IMR-90 (cell line): ENCODE data around the gene RNF212B. TPM values are rescaled to one million over a fixed set of nuclear protein-coding genes. Genes with fewer than 3 reads are reported as not detected.

Experiments
- ATAC-seq: fragments of 200-7000 bp; cut with Tn5 transposase; 2 replicates; pipeline ENCODE4 v1.9.1; 2020; ENCODE audit warnings: low read depth, mild to moderate bottlenecking, moderate library complexity
- BruUV-seq: library from RNA; stranded (reverse); fragments of 400-500 nt; replicated peaks from 2 replicates; lab custom pipeline; 2021; lab: Mats Ljungman, UMichigan
- CTCF ChIA-PET: fragments of 300-600 bp; formaldehyde crosslinking; extraction: SDS; loops from one replicate; lab custom pipeline; 2021; ENCODE audit warnings: antibody characterized with exemption; lab: Yijun Ruan, JAX
- POLR2A ChIA-PET: fragments of 300-600 bp; sonication (Branson Sonifier 250); formaldehyde crosslinking; loops from one replicate; lab custom pipeline; 2022; ENCODE audit warnings: antibody characterized with exemption; ENCODE audit not compliant: unreplicated experiment; lab: Charles Lee
- DNase-seq: peaks from one replicate; pipeline ENCODE4 v3.0.0; 2013
- H2AFZ ChIP-seq: replicated peaks from 2 replicates; pipeline ENCODE3; 2013; ENCODE audit warnings: low read length, mild to moderate bottlenecking; ENCODE audit not compliant: poor library complexity
- H2AK5ac ChIP-seq: 2 replicates; pipeline ENCODE4 v1.6.1; 2013; ENCODE audit warnings: low read depth, low read length, inconsistent platforms
- H2AK9ac ChIP-seq: replicated peaks from 2 replicates; pipeline ENCODE3; 2013; ENCODE audit warnings: mild to moderate bottlenecking, low read depth, low read length, moderate library complexity; ENCODE audit not compliant: poor library complexity
- H2BK120ac ChIP-seq: 2 replicates; pipeline ENCODE4 v1.6.1; 2013; ENCODE audit warnings: low read depth, low read length, inconsistent platforms
- H2BK15ac ChIP-seq: 3 replicates; pipeline ENCODE4 v1.6.1; 2013; ENCODE audit warnings: low read depth, low read length, inconsistent platforms
- H2BK20ac ChIP-seq: 2 replicates; pipeline ENCODE4 v1.6.1; 2013; ENCODE audit warnings: low read depth, mild to moderate bottlenecking, inconsistent platforms, low read length, moderate library complexity
- H2BK5ac ChIP-seq: 2 replicates; pipeline ENCODE4 v1.6.1; 2013; ENCODE audit warnings: mild to moderate bottlenecking, low read depth, low read length, inconsistent platforms; ENCODE audit not compliant: poor library complexity, severe bottlenecking
- H3K14ac ChIP-seq: replicated peaks from 2 replicates; pipeline ENCODE4 v1.6.1; 2013; ENCODE audit warnings: low read depth, low read length, inconsistent platforms
- H3K18ac ChIP-seq: 2 replicates; pipeline ENCODE4 v1.6.1; 2013; ENCODE audit warnings: low read depth, low read length, control low read depth
- H3K23ac ChIP-seq: 2 replicates; pipeline ENCODE4 v1.6.1; 2013; ENCODE audit warnings: low read depth, low read length, inconsistent platforms
- H3K27ac ChIP-seq: 2 replicates; pipeline ENCODE4 v1.5.1; 2013; ENCODE audit warnings: mild to moderate bottlenecking, control low read depth, low read length; ENCODE audit not compliant: insufficient read depth
- H3K27me3 ChIP-seq: 2 replicates; pipeline ENCODE4 v1.6.1; 2013; ENCODE audit warnings: low read length; ENCODE audit not compliant: control insufficient read depth, insufficient read depth
- H3K36me3 ChIP-seq: 2 replicates; pipeline ENCODE4 v1.6.1; 2013; ENCODE audit warnings: low read length, mixed read lengths; ENCODE audit not compliant: control insufficient read depth, insufficient read depth
- H3K4ac ChIP-seq: 2 replicates; pipeline ENCODE4 v1.6.1; 2013; ENCODE audit warnings: low read depth, low read length, inconsistent platforms
- H3K4me1 ChIP-seq: 2 replicates; pipeline ENCODE4 v1.6.1; 2013; ENCODE audit warnings: low read length, mixed read lengths; ENCODE audit not compliant: control insufficient read depth, insufficient read depth
- H3K4me2 ChIP-seq: 2 replicates; pipeline ENCODE4 v1.6.1; 2013; ENCODE audit warnings: low read depth, mild to moderate bottlenecking, control low read depth, low read length, moderate library complexity
- H3K4me3 ChIP-seq: 2 replicates; pipeline ENCODE4 v1.5.1; 2013; ENCODE audit warnings: low read depth, mild to moderate bottlenecking, control low read depth, low read length, moderate library complexity; ENCODE audit not compliant: insufficient read depth
- H3K56ac ChIP-seq: 2 replicates; pipeline ENCODE4 v1.6.1; 2013; ENCODE audit warnings: low read length, inconsistent platforms; ENCODE audit not compliant: insufficient read depth; ENCODE audit errors: extremely low read depth
- H3K79me1 ChIP-seq, 2 experiments: 2 replicates each; pipeline ENCODE4 v1.6.1; 2013; ENCODE audit warnings: low read length in 2 of 2, inconsistent platforms in 1 of 2, low read depth in 1 of 2
- H3K9ac ChIP-seq: 2 replicates; pipeline ENCODE4 v1.6.1; 2013; ENCODE audit warnings: low read depth, low read length, control low read depth
- H3K9me1 ChIP-seq: 2 replicates; pipeline ENCODE4 v1.6.1; 2013; ENCODE audit warnings: low read length, inconsistent platforms; ENCODE audit not compliant: insufficient read depth
- H3K9me3 ChIP-seq: 2 replicates; pipeline ENCODE4 v1.6.1; 2013; ENCODE audit warnings: low read length; ENCODE audit not compliant: control insufficient read depth, insufficient read depth
- H4K20me1 ChIP-seq: 2 replicates; pipeline ENCODE4 v1.6.1; 2013; ENCODE audit warnings: low read length, inconsistent platforms; ENCODE audit not compliant: insufficient read depth
- H4K5ac ChIP-seq: 2 replicates; pipeline ENCODE4 v1.6.1; 2013; ENCODE audit warnings: mild to moderate bottlenecking, low read depth, low read length, control low read depth
- H4K8ac ChIP-seq, 2 experiments: 2 replicates each; pipeline ENCODE4 v1.6.1; 2013; ENCODE audit warnings: low read depth in 2 of 2, low read length in 2 of 2, control low read depth in 1 of 2, inconsistent platforms in 1 of 2
- H4K91ac ChIP-seq: 2 replicates; pipeline ENCODE4 v1.6.1; 2013; ENCODE audit warnings: low read depth, low read length, inconsistent platforms; ENCODE audit not compliant: insufficient read depth
- BHLHE40 ChIP-seq: fragments of 150-350 bp; IDR thresholded peaks from 2 replicates; pipeline ENCODE4 v1.6.1; 2016; ENCODE audit warnings: mild to moderate bottlenecking, low read depth, low read length
- CEBPB ChIP-seq: IDR thresholded peaks from 2 replicates; pipeline ENCODE4 v1.6.1; 2012; ENCODE audit warnings: low read depth, low read length, improper control_type of control experiment
- CHD1 ChIP-seq: IDR thresholded peaks from 2 replicates; pipeline ENCODE4 v1.6.1; 2012; ENCODE audit warnings: low read depth, low read length, improper control_type of control experiment
- CTCF ChIP-seq: conservative IDR thresholded peaks from 2 replicates; pipeline ENCODE4 v1.5.1; 2012; ENCODE audit warnings: mild to moderate bottlenecking, low read depth, low read length, improper control_type of control experiment
- ELK1 ChIP-seq: fragments of 150-350 bp; IDR thresholded peaks from 2 replicates; pipeline ENCODE4 v1.6.1; 2016; ENCODE audit warnings: low read depth, mild to moderate bottlenecking, low read length, moderate library complexity, borderline replicate concordance
- FOS ChIP-seq: fragments of 150-350 bp; IDR thresholded peaks from 2 replicates; pipeline ENCODE4 v1.6.1; 2016; ENCODE audit warnings: low read depth, low read length
- MAFK ChIP-seq: IDR thresholded peaks from 2 replicates; pipeline ENCODE4 v1.6.1; 2012; ENCODE audit warnings: low read depth, low read length, improper control_type of control experiment
- MAZ ChIP-seq: IDR thresholded peaks from 2 replicates; pipeline ENCODE4 v1.6.1; 2012; ENCODE audit warnings: low read depth, mild to moderate bottlenecking, low read length, improper control_type of control experiment, moderate library complexity, borderline replicate concordance
- MXI1 ChIP-seq: IDR thresholded peaks from 2 replicates; pipeline ENCODE4 v1.6.1; 2012; ENCODE audit warnings: low read depth, mild to moderate bottlenecking, low read length, moderate library complexity, borderline replicate concordance
- NFE2L2 ChIP-seq: fragments of 150-350 bp; IDR thresholded peaks from 2 replicates; pipeline ENCODE4 v1.6.1; 2016; ENCODE audit warnings: low read depth, mild to moderate bottlenecking, low read length
- POLR2A ChIP-seq: IDR thresholded peaks from 2 replicates; pipeline ENCODE4 v1.6.1; 2012; ENCODE audit warnings: mild to moderate bottlenecking, low read depth, low read length
- RAD21 ChIP-seq: IDR thresholded peaks from 2 replicates; pipeline ENCODE4 v1.6.1; 2012; ENCODE audit warnings: low read length, improper control_type of control experiment
- RCOR1 ChIP-seq: IDR thresholded peaks from 2 replicates; pipeline ENCODE4 v1.6.1; 2012; ENCODE audit warnings: mild to moderate bottlenecking, low read length, improper control_type of control experiment; ENCODE audit not compliant: insufficient replicate concordance
- SMC3 ChIP-seq: fragments of 150-350 bp; IDR thresholded peaks from 2 replicates; pipeline ENCODE4 v1.6.1; 2016; ENCODE audit warnings: low read depth, mild to moderate bottlenecking, antibody characterized with exemption, low read length, moderate library complexity
- USF2 ChIP-seq: fragments of 150-350 bp; IDR thresholded peaks from 2 replicates; pipeline ENCODE4 v1.6.1; 2017; ENCODE audit warnings: mild to moderate bottlenecking, antibody characterized with exemption, low read length, low read depth
- WGBS, 2 experiments: methylation state at CpG; one replicate each; pipeline versions ENCODE4 v1.1.5 to v1.1.7; 2013; ENCODE audit warnings: missing lambda C conversion rate in 2 of 2; ENCODE audit not compliant: insufficient read length in 1 of 2; ENCODE audit errors: extremely low coverage in 2 of 2; 5-methylcytosine and 5-hydroxymethylcytosine counted together
- dilution Hi-C: fragments of 300-500 bp; cut with HindIII; formaldehyde crosslinking; loops from one replicate; pipeline ENCODE4 v1.14.3; 2018; ENCODE audit warnings: low sequenced_read_pairs; ENCODE audit not compliant: unreplicated experiment
- in situ Hi-C: fragments of 300-500 bp; cut with MboI; formaldehyde crosslinking; loops from 3 replicates; pipeline ENCODE4 v1.14.3; 2019; ENCODE audit warnings: low sequenced_read_pairs, inconsistent platforms, mixed read lengths
- intact Hi-C: fragments of 100-400 bp; cut with micrococcal nuclease; formaldehyde crosslinking; loops from 2 replicates; pipeline ENCODE4 v1.10.0; 2022
- polyA plus RNA-seq, 3 experiments: library from polyadenylated mRNA; depleted of rRNA; stranded (reverse); fragments of >200 nt; gene quantifications; 2 replicates each; pipeline ENCODE4 v1.2.3, GENCODE V29; 2012; ENCODE audit warnings: low replicate concordance in 1 of 3
- total RNA-seq: library from RNA; depleted of rRNA; stranded (reverse); fragments of >200 nt; gene quantifications from 2 replicates; pipeline ENCODE4 v1.2.3, GENCODE V29; 2012

The RNF212B gene
- total and polyA plus RNA-seq, 2 of the 4 experiments (the other 2 are of a cell fraction), result not detected

- ATAC-seq (no peak), DNase-seq (no peak)
- Histone ChIP-seq H3K4ac (no peak overlapping the region), H3K4me2 (no peak overlapping the region), H4K20me1 (no peaks in the 10 kb centered on the region), H2AFZ (no peak overlapping the region), H2AK9ac (no peak overlapping the region), H3K18ac (no peak overlapping the region), H2BK5ac (no peak overlapping the region), H3K9me3 (no peaks in the 10 kb centered on the region; the same call in 1 of the 2 replicates), H2BK20ac (no peak overlapping the region), H4K91ac (no peak overlapping the region), H2BK15ac (no peak overlapping the region), H3K9me1 (no peaks in the 10 kb centered on the region), H3K4me3 (no peak overlapping the region), H3K36me3 (no peaks in the 10 kb centered on the region), H3K9ac (no peak overlapping the region), H4K8ac (no peak overlapping the region), H3K14ac (no peak overlapping the region), H2AK5ac (no peak overlapping the region), H4K5ac (no peak overlapping the region), H3K23ac (no peak overlapping the region), H3K27ac (no peak overlapping the region), H2BK120ac (no peak overlapping the region), H3K27me3 (no peaks in the 10 kb centered on the region; the same call in 1 of the 2 replicates), H3K79me1 (no peaks in the 10 kb centered on the region), H3K56ac (no peak overlapping the region), H3K4me1 (no peaks in the 10 kb centered on the region)
- no TSS peak for BruUV-seq
- no peak for TF ChIP-seq SMC3
- no peak for TF ChIP-seq MAZ
- TF ChIP-seq CEBPB, result no peak
- no peak for TF ChIP-seq MXI1
- TF ChIP-seq ELK1, result no peak
- TF ChIP-seq MAFK, result no peak
- TF ChIP-seq POLR2A, result no peak
- TF ChIP-seq CTCF, result no peak
- no peak for TF ChIP-seq RAD21
- no peak for TF ChIP-seq RCOR1
- no peak for TF ChIP-seq CHD1
- no peak for TF ChIP-seq FOS
- no peak for TF ChIP-seq BHLHE40
- TF ChIP-seq USF2, result no peak
- no peak for TF ChIP-seq NFE2L2
- dilution Hi-C loops, result no loop called here
- intact Hi-C loops, result no loop called here
- WGBS, 2 experiments, result no CpG with 5 or more reads among the region's 3 CpGs
- in situ Hi-C loops, result no loop called here
- ChIA-PET CTCF (no interaction called here), POLR2A (interaction anchor here (0.6 kb wide), 1 partner anchor 107 kb away, joined by 3 read pairs; no protein-coding TSS in a partner anchor)
Observed at GRCh38 chr14:23219075-23219474, 18.7 kb upstream of the RNF212B start.
